B cell (primary cell): Measurements from ENCODE around the gene TENT4B. TPM values are rescaled to one million over a fixed set of nuclear protein-coding genes. Genes with fewer than 3 reads are reported as not detected.

Experiments
- ATAC-seq: fragments of 200-7000 bp; cut with Tn5 transposase; one replicate; pipeline ENCODE4 v1.10.0; 2021; ENCODE audit warnings: low read depth, mild to moderate bottlenecking, moderate number of reproducible peaks, moderate library complexity
- CTCF ChIA-PET: fragments of 350-600 bp; sonication (Branson Sonifier 250); formaldehyde crosslinking; loops from one replicate; lab custom pipeline; 2021; ENCODE audit warnings: antibody characterized with exemption, inconsistent platforms; lab: Charles Lee
- POLR2A ChIA-PET: fragments of 350-600 bp; sonication (Branson Sonifier 250); formaldehyde crosslinking; loops from one replicate; lab custom pipeline; 2021; ENCODE audit warnings: antibody characterized with exemption; lab: Charles Lee
- DNase-seq: peaks from one replicate; pipeline ENCODE4 v3.0.0; 2013
- H2AFZ ChIP-seq: 2 replicates; pipeline ENCODE4 v1.6.1; 2012; ENCODE audit warnings: mild to moderate bottlenecking, low read depth, low read length; ENCODE audit not compliant: insufficient read depth, poor library complexity, severe bottlenecking
- H3K27ac ChIP-seq, 2 donors: 1 replicate in 1 of 2; 2 replicates in 1 of 2; pipeline ENCODE4 v1.5.1; 2012 to 2013; ENCODE audit warnings: low read length in 2 of 2, mild to moderate bottlenecking in 2 of 2, moderate library complexity in 1 of 2
- H3K27me3 ChIP-seq, 4 experiments: fragments of 200-600 bp in 1 of 4; sonication (generic) in 1 of 4; replicated peaks in 1 of 4; 1 replicate in 2 of 4; 2 replicates in 2 of 4; pipeline versions ENCODE4 v1.6.1 to v1.7.0; 2013 to 2016; ENCODE audit warnings: low read length in 3 of 4, mild to moderate bottlenecking in 2 of 4, mixed read lengths in 1 of 4, moderate library complexity in 1 of 4; ENCODE audit not compliant: insufficient read depth in 4 of 4, control insufficient read depth in 3 of 4; ENCODE audit errors: control extremely low read depth in 1 of 4
- H3K36me3 ChIP-seq, 2 experiments: replicated peaks in 1 of 2; 1 replicate in 1 of 2; 2 replicates in 1 of 2; pipeline versions ENCODE4 v1.6.1 to v1.7.1; 2013; ENCODE audit warnings: low read length in 1 of 2; ENCODE audit not compliant: insufficient read depth in 2 of 2, control insufficient read depth in 1 of 2; ENCODE audit errors: control extremely low read depth in 1 of 2, extremely low read depth in 1 of 2
- H3K4me1 ChIP-seq, 2 donors: fragments of 200-600 bp in 1 of 2; sonication (generic) in 1 of 2; 1 replicate in 1 of 2; 2 replicates in 1 of 2; pipeline versions ENCODE4 v1.5.1 to v1.6.1; 2013 to 2017; ENCODE audit warnings: low read length in 2 of 2; ENCODE audit not compliant: control insufficient read depth in 2 of 2, insufficient read depth in 2 of 2
- H3K4me2 ChIP-seq: replicated peaks from 2 replicates; pipeline ENCODE3; 2012; ENCODE audit warnings: mild to moderate bottlenecking, low read depth, low read length; ENCODE audit not compliant: poor library complexity, severe bottlenecking
- H3K4me3 ChIP-seq, 5 experiments: fragments of 200-600 bp in 1 of 5; sonication (generic) in 1 of 5; 1 replicate in 3 of 5; 2 replicates in 2 of 5; pipeline versions ENCODE4 v1.5.1 to v1.7.0; 2011 to 2016; ENCODE audit warnings: low read length in 4 of 5, mild to moderate bottlenecking in 4 of 5, low read depth in 2 of 5, control low read depth in 1 of 5, moderate library complexity in 1 of 5; ENCODE audit not compliant: insufficient read depth in 1 of 5; ENCODE audit errors: control extremely low read depth in 1 of 5, extremely low read depth in 1 of 5
- H3K79me2 ChIP-seq: fragments of 200-600 bp; sonication (generic); one replicate; pipeline ENCODE4 v1.6.0; 2016; ENCODE audit warnings: low read length; ENCODE audit not compliant: control insufficient read depth, insufficient read depth
- H3K9ac ChIP-seq: fragments of 200-600 bp; sonication (generic); 2 replicates; pipeline ENCODE4 v1.6.1; 2017; ENCODE audit warnings: mild to moderate bottlenecking, low read length, moderate library complexity
- H3K9me3 ChIP-seq, 3 donors: one replicate each; pipeline versions ENCODE4 v1.6.1 to v1.7.1; 2013; ENCODE audit warnings: low read length in 2 of 3; ENCODE audit not compliant: control insufficient read depth in 2 of 3, insufficient read depth in 1 of 3; ENCODE audit errors: control extremely low read depth in 1 of 3
- H4K20me1 ChIP-seq: 2 replicates; pipeline ENCODE4 v1.6.0; 2012; ENCODE audit warnings: mild to moderate bottlenecking, low read length; ENCODE audit not compliant: insufficient read depth, control insufficient read depth, poor library complexity, severe bottlenecking
- H3K27ac Mint-ChIP-seq: one replicate; pipeline ENCODE4 v1.8.0; 2021; ENCODE audit warnings: mixed read lengths
- H3K27me3 Mint-ChIP-seq: one replicate; pipeline ENCODE4 v1.8.0; 2021; ENCODE audit warnings: mixed read lengths
- H3K4me1 Mint-ChIP-seq: one replicate; pipeline ENCODE4 v1.8.0; 2021; ENCODE audit warnings: mixed read lengths
- H3K4me3 Mint-ChIP-seq: one replicate; pipeline ENCODE4 v1.8.0; 2021; ENCODE audit warnings: mixed read lengths
- H3K9me3 Mint-ChIP-seq: one replicate; pipeline ENCODE4 v1.8.0; 2022; ENCODE audit warnings: mixed read lengths; ENCODE audit not compliant: insufficient read depth
- EZH2 ChIP-seq: IDR thresholded peaks from 2 replicates; pipeline ENCODE4 v1.6.1; 2012; ENCODE audit warnings: borderline replicate concordance, low read depth, mild to moderate bottlenecking, moderate library complexity, low read length; ENCODE audit not compliant: insufficient read depth, poor library complexity, severe bottlenecking
- WGBS: methylation state at CpG from one replicate; pipeline ENCODE4 v1.1.5; 2013; ENCODE audit warnings: missing lambda C conversion rate; ENCODE audit not compliant: insufficient coverage; 5-methylcytosine and 5-hydroxymethylcytosine counted together
- intact Hi-C: fragments of 100-400 bp; cut with micrococcal nuclease; formaldehyde crosslinking; loops from one replicate; pipeline ENCODE4 v1.10.0; 2022
- polyA plus RNA-seq: library from polyadenylated mRNA; depleted of rRNA; stranded (reverse); fragments of >200 nt; gene quantifications from 2 replicates; pipeline ENCODE4 v1.2.3, GENCODE V29; 2012
- total RNA-seq, 2 donors: library from RNA; stranded (reverse); fragments of 120-200 nt in 1 of 2; gene quantifications; 1 replicate in 1 of 2; 2 replicates in 1 of 2; pipeline versions ENCODE4 v1.2.3 to v1.2.4, GENCODE V29; 2013 to 2022
- TF ChIP-seq, protein P1 (sequence below): fragments of 200-600 bp; IDR thresholded peaks from one replicate; pipeline ENCODE4 v1.8.0; 2022; ENCODE audit warnings: antibody characterized with exemption, mild to moderate bottlenecking

Gene TENT4B
- total and polyA plus RNA-seq, 2 donors (not counting 1 experiment from before 2014, with no cell fraction given) = 6.1 to 17.1 TPM

DNA sequence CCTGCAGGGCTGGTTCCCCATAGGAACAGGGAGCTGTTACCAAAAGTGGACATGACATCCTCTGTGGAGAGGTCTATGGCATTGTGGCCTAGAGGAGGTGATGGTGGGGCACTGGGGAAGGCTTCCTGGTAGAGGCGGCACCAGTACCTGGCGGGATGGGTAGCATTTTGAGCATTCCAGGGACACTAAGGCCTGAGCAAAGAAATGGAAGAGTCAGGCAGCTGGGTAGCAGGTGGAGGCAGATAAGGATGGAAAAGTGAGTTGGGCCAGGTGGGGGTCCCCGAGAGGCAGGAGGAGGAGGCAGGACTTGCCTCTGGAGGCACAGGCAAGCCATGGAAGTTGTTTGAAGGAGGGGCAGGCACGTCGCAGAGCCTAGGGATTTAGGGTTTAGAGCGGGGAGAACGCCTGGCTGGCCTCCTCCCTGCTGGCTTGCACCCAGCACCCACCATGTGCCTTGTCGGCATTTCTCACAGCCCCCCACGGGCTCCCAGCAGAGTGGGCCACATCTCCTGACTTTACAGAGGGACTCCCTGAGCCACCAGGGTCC, 108.1 kb downstream of the TENT4B start:
- TF ChIP-seq, protein P1, sequence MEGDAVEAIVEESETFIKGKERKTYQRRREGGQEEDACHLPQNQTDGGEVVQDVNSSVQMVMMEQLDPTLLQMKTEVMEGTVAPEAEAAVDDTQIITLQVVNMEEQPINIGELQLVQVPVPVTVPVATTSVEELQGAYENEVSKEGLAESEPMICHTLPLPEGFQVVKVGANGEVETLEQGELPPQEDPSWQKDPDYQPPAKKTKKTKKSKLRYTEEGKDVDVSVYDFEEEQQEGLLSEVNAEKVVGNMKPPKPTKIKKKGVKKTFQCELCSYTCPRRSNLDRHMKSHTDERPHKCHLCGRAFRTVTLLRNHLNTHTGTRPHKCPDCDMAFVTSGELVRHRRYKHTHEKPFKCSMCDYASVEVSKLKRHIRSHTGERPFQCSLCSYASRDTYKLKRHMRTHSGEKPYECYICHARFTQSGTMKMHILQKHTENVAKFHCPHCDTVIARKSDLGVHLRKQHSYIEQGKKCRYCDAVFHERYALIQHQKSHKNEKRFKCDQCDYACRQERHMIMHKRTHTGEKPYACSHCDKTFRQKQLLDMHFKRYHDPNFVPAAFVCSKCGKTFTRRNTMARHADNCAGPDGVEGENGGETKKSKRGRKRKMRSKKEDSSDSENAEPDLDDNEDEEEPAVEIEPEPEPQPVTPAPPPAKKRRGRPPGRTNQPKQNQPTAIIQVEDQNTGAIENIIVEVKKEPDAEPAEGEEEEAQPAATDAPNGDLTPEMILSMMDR = no peak
- TF ChIP-seq EZH2 = no peak
- Histone ChIP-seq H3K4me3 (no peak overlapping the region), H3K27ac (no peak overlapping the region), H3K4me1 (peaks cover 14 to 16% of the 10 kb centered on the region in 2 donors), H4K20me1 (no peaks in the 10 kb centered on the region), H3K9me3 (peaks cover 0 to 8% (median 4%) of the 10 kb centered on the region in 3 donors), H3K79me2 (peaks cover 3% of the 10 kb centered on the region), H3K9ac (no peak overlapping the region), H2AFZ (no peak overlapping the region), H3K27me3 (peaks cover 0 to 18% (median 8%) of the 10 kb centered on the region in 4 experiments), H3K36me3 (no peaks in the 10 kb centered on the region), H3K4me2 (no peak overlapping the region)
- no peak for ATAC-seq
- Mint-ChIP-seq H3K27ac (no peak overlapping the region), H3K4me1 (peaks cover 34% of the 10 kb centered on the region), H3K9me3 (no peaks in the 10 kb centered on the region), H3K4me3 (no peak overlapping the region), H3K27me3 (peaks cover 7% of the 10 kb centered on the region)
- WGBS = 89% methylated on average over 9 of the region's 9 CpGs
- intact Hi-C loops = no loop called here
- DNase-seq = no peak
- CTCF ChIA-PET = interaction anchor here (1.1 to 5.8 kb wide), 4 partner anchors 12 to 94 kb away, joined by 4 to 63 read pairs (median 11); no protein-coding TSS in a partner anchor
- POLR2A ChIA-PET = no interaction called here

DNA sequence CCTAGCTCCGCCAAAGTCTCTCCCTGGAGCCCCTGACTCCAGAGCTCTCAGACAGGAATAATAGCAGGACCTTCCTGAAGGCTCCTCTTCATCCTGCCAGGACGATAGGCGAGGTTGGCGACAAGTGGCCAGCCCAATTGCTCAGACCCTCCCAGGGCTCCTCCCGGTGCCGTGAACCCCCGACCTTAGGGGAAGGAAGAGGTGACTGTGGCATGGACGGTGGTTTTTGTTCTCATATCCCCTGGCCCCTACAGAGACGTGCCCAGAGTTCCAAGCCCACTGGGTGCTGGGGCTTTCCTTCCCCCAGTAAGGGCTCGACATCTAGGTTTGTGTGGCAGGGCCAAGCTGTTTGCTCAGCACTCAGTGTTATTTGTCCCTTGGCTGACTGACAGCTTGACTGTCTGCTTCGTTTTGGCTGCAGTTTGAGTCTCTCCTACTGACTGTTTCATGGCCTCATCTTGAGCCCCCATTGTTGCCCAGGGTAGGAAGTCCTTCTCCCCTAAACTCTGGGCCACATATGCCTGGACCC, 108.7 kb downstream of the TENT4B start:
- POLR2A ChIA-PET = no interaction called here
- H3K36me3 ChIP-seq = no peaks in the 10 kb centered on the region
- ATAC-seq = no peak
- no peaks in the 10 kb centered on the region for H4K20me1 ChIP-seq
- TF ChIP-seq EZH2 = no peak
- TF ChIP-seq, protein P1 = no peak
- CTCF ChIA-PET = interaction anchor here (0.6 to 5.8 kb wide), 5 partner anchors 14 to 403 kb away, joined by 3 to 63 read pairs (median 9); no protein-coding TSS in a partner anchor
- H3K27me3 Mint-ChIP-seq = peaks cover 7% of the 10 kb centered on the region
- H3K4me3 ChIP-seq = no peak overlapping the region
- intact Hi-C loops = no loop called here
- no peak overlapping the region for H3K4me2 ChIP-seq
- no peaks in the 10 kb centered on the region for H3K9me3 Mint-ChIP-seq
- 66% methylated on average over 8 of the region's 11 CpGs for WGBS
- H3K27me3 ChIP-seq = peaks cover 0 to 18% (median 8%) of the 10 kb centered on the region in 4 experiments
- no peak overlapping the region for H3K27ac Mint-ChIP-seq
- H3K27ac ChIP-seq = no peak overlapping the region
- peaks cover 0 to 8% (median 4%) of the 10 kb centered on the region in 3 donors for H3K9me3 ChIP-seq
- DNase-seq = no peak
- H2AFZ ChIP-seq = no peak overlapping the region
- peaks cover 19 to 21% of the 10 kb centered on the region in 2 donors for H3K4me1 ChIP-seq
- H3K4me3 Mint-ChIP-seq = no peak overlapping the region
- H3K79me2 ChIP-seq = peaks cover 8% of the 10 kb centered on the region
- H3K4me1 Mint-ChIP-seq = peaks cover 39% of the 10 kb centered on the region
- H3K9ac ChIP-seq = no peak overlapping the region
